ENCODE data around the gene ZNF618. TPM values are rescaled to one million over a fixed set of nuclear protein-coding genes. Genes with fewer than 3 reads are reported as not detected.
"Not testable (repeated sequence)": the region's sequence is repeated elsewhere in the genome, so short reads cannot be mapped to it uniquely, and the experiment has no call there.

Gene ZNF618
- total and polyA plus RNA-seq, 5 experiments from 2014 or later = 0.47 to 1.1 (median 0.69) TPM

GRCh38 chr9:113992276-113992951, 116.3 kb downstream of the ZNF618 start:
- no peak for ATAC-seq
- POLR2A ChIA-PET = no interaction called here
- peak overlapping the region in 7 of 10 donors; percentile 1 to 62 (median 38) for H3K4me3 Mint-ChIP-seq
- H3K27me3 Mint-ChIP-seq = no peaks in the 10 kb centered on the region
- DNase-seq = no peak
- peak overlapping the region in 4 of 10 donors; percentile 9 to 92 (median 63) for H3K27ac Mint-ChIP-seq
- no peaks in the 10 kb centered on the region for H3K9me3 Mint-ChIP-seq
- peaks cover 14 to 28% (median 18%) of the 10 kb centered on the region in 4 donors for H3K4me1 Mint-ChIP-seq
- H3K36me3 Mint-ChIP-seq = peaks cover 0 to 12% (median 0%) of the 10 kb centered on the region in 3 donors

GRCh38 chr9:113992994-113993393, 116.9 kb downstream of the ZNF618 start:
- DNase-seq (peak in 1 of 10 donors; percentile 9), ATAC-seq (peak in 1 of 2 donors; percentile 40)
- POLR2A ChIA-PET = no interaction called here
- Mint-ChIP-seq H3K27me3 (no peaks in the 10 kb centered on the region), H3K4me1 (peaks cover 14 to 28% (median 18%) of the 10 kb centered on the region in 4 donors), H3K27ac (peak overlapping the region in 1 of 10 donors; percentile 92), H3K9me3 (no peaks in the 10 kb centered on the region), H3K36me3 (peaks cover 0 to 12% (median 0%) of the 10 kb centered on the region in 3 donors), H3K4me3 (peak overlapping the region in 9 of 10 donors; percentile 1 to 62 (median 26))

GRCh38 chr9:113993838-113994540, 117.9 kb downstream of the ZNF618 start:
- Mint-ChIP-seq H3K27me3 (no peaks in the 10 kb centered on the region), H3K9me3 (no peaks in the 10 kb centered on the region), H3K4me3 (no peak overlapping the region), H3K27ac (peak overlapping the region in 6 of 10 donors; percentile 27 to 84 (median 60)), H3K4me1 (peaks cover 14 to 28% (median 18%) of the 10 kb centered on the region in 4 donors), H3K36me3 (peaks cover 0 to 10% (median 0%) of the 10 kb centered on the region in 3 donors)
- ATAC-seq = peak in 1 of 2 donors; percentile 29
- POLR2A ChIA-PET = no interaction called here
- no peak for DNase-seq

DNA sequence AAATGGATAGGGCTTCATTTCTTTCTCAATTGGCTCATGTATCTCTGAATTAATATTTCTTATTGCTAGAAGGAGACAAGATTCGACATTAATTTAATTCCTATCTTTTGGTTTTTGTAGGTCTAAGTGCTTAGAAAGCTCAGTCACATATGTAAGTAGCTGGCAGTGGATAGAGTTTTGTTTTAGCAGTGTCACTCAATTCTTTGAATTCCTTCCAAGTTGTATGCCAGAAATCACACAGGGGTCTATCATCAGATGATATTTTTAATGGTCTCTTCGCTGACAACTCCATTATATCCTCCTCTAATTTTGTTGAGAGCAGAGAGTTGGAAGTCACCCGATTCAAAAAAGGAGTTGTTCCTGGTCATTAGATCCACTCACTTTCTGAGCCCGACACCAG, 119.3 kb downstream of the ZNF618 start:
- POLR2A ChIA-PET = no interaction called here
- no peak overlapping the region for H3K4me3 Mint-ChIP-seq

GRCh38 chr9:113995963-113996362, 119.9 kb downstream of the ZNF618 start:
- DNase-seq (no peak), ATAC-seq (no peak)
- H3K4me3 Mint-ChIP-seq = no peak overlapping the region
- H3K36me3 Mint-ChIP-seq = peaks cover 0 to 2% (median 0%) of the 10 kb centered on the region in 3 donors
- H3K4me1 Mint-ChIP-seq = peaks cover 14 to 28% (median 17%) of the 10 kb centered on the region in 4 donors
- H3K9me3 Mint-ChIP-seq = no peaks in the 10 kb centered on the region
- POLR2A ChIA-PET = no interaction called here
- H3K27me3 Mint-ChIP-seq = no peaks in the 10 kb centered on the region
- no peak overlapping the region for H3K27ac Mint-ChIP-seq

More for the DNA sequence above, 119.3 kb downstream of the ZNF618 start:
- peaks cover 0 to under 1% (median 0%) of the 10 kb centered on the region in 3 donors for H3K36me3 Mint-ChIP-seq
- H3K9me3 Mint-ChIP-seq = no peaks in the 10 kb centered on the region
- ATAC-seq (no peak), DNase-seq (no peak)
- no peaks in the 10 kb centered on the region for H3K27me3 Mint-ChIP-seq
- peak overlapping the region in 1 of 10 donors; percentile 57 for H3K27ac Mint-ChIP-seq
- peaks cover 14 to 28% (median 17%) of the 10 kb centered on the region in 4 donors for H3K4me1 Mint-ChIP-seq

DNA sequence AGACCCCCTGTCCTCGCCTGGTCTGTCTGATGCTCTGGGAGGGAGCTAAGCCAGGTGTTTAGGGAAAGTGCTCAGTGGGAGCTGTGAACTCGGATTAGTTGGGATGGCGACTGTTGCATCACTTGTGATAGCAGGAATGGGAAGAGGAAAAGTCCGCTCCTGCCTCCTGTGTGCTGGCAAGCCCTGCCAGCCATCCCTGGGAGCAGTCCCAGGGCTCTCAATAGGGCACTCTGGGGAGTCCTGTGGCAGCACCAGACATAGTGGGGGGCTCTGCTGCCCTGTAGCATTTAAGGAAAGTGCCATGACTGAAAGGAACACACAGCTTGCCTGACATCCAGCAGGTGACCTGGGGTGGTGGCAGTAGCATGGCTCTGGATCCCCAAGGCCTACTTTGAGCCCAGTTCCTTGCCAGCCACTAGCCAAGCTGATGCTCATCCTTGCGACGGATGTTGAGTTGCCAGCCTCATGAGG, 120.5 kb downstream of the ZNF618 start:
- H3K36me3 Mint-ChIP-seq = peaks cover 0 to 2% (median 0%) of the 10 kb centered on the region in 3 donors
- no peaks in the 10 kb centered on the region for H3K9me3 Mint-ChIP-seq
- no peak for ATAC-seq
- no peak for DNase-seq
- POLR2A ChIA-PET = no interaction called here
- H3K4me1 Mint-ChIP-seq = peaks cover 14 to 24% (median 17%) of the 10 kb centered on the region in 4 donors
- H3K27me3 Mint-ChIP-seq = no peaks in the 10 kb centered on the region
- no peak overlapping the region for H3K27ac Mint-ChIP-seq
- no peak overlapping the region for H3K4me3 Mint-ChIP-seq

GRCh38 chr9:113997064-113997463, 121.0 kb downstream of the ZNF618 start:
- peaks cover 11 to 20% (median 16%) of the 10 kb centered on the region in 4 donors for H3K4me1 Mint-ChIP-seq
- H3K27ac Mint-ChIP-seq, DNase-seq, ATAC-seq, H3K27me3 Mint-ChIP-seq, POLR2A ChIA-PET, H3K9me3 Mint-ChIP-seq, H3K36me3 Mint-ChIP-seq, H3K4me3 Mint-ChIP-seq: not testable (repeated sequence)

GRCh38 chr9:113997610-113998009, 121.5 kb downstream of the ZNF618 start:
- no peak overlapping the region for H3K4me3 Mint-ChIP-seq
- H3K36me3 Mint-ChIP-seq = peaks cover 0 to 2% (median 0%) of the 10 kb centered on the region in 3 donors
- H3K27ac Mint-ChIP-seq = no peak overlapping the region
- no peak for ATAC-seq
- no peaks in the 10 kb centered on the region for H3K9me3 Mint-ChIP-seq
- POLR2A ChIA-PET = no interaction called here
- DNase-seq = no peak
- H3K27me3 Mint-ChIP-seq = no peaks in the 10 kb centered on the region
- H3K4me1 Mint-ChIP-seq = peaks cover 8 to 16% (median 13%) of the 10 kb centered on the region in 4 donors

DNA sequence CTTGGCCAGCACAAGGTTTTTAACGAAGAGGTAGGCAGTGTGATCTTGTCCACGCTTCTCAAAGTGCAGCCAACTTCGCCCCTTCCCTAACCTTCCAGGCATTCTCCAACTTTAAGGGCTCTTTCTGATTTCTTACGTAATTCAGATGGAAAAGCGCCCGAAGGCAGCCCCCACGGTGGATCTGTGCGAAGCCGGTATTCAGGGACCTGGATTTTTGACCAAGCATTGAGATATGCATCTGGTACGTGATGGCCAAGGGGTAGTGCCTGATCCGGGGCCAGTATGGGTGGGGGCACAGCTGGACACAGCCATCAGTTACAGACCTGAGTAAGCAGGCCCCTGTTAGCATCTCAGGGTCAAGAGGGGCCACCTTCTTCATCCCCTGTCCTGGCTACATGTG, 122.0 kb downstream of the ZNF618 start:
- DNase-seq (no peak), ATAC-seq (no peak)
- Mint-ChIP-seq H3K27ac (peak overlapping the region in 1 of 10 donors; percentile 57), H3K36me3 (peaks cover 0 to 2% (median 0%) of the 10 kb centered on the region in 3 donors), H3K4me3 (no peak overlapping the region), H3K9me3 (no peaks in the 10 kb centered on the region), H3K4me1 (peaks cover 4 to 11% (median 10%) of the 10 kb centered on the region in 4 donors), H3K27me3 (no peaks in the 10 kb centered on the region)
- POLR2A ChIA-PET = no interaction called here

DNA sequence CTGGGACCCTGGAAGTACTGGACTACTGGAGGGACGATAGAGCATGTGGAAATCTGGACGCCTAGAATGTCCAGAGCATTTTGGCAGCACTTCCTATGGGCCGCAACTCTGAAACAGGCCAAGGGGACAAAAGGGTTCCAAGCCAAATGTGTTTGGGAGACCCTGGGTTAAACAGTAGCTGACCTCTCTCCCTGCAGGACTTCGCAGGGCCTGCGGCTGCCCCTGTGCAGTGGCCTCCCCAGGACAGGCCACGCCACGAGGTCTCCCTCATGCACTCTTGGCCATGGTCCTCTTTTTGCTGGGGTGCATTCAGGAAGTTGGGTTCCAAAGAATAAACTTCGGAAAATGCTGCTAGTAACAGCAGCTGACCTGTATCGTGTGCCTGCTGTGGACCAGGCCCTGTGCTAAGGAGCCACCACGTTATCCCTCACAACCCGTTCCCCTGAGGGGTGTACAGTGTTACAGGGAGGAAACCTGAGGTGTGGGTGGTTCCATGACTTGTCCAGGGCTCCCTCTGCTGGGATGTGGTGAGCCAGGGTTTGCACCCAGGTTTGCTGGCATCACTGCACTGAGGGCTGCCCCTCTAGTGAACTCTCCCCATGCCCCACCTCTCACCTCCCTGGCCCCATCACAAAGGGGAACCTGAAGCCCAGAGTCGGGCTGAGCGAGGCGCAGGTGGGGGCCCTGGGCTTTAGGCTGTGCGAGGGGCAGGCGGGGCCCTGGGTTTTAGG, 122.6 kb downstream of the ZNF618 start:
- Mint-ChIP-seq H3K4me1 (peaks cover 3 to 5% (median 4%) of the 10 kb centered on the region in 4 donors), H3K27ac (peak overlapping the region in 1 of 10 donors; percentile 57), H3K4me3 (no peak overlapping the region), H3K9me3 (no peaks in the 10 kb centered on the region), H3K36me3 (peaks cover 0 to 2% (median 0%) of the 10 kb centered on the region in 3 donors), H3K27me3 (no peaks in the 10 kb centered on the region)
- no peak for ATAC-seq
- DNase-seq = no peak
- POLR2A ChIA-PET = no interaction called here

- ATAC-seq = no peak
- Mint-ChIP-seq H3K9me3 (no peaks in the 10 kb centered on the region), H3K4me1 (no peaks in the 10 kb centered on the region), H3K27ac (no peak overlapping the region), H3K27me3 (no peaks in the 10 kb centered on the region), H3K36me3 (peaks cover 0 to 2% (median 0%) of the 10 kb centered on the region in 3 donors), H3K4me3 (no peak overlapping the region)
- POLR2A ChIA-PET = no interaction called here
- DNase-seq = no peak
These were observed 123.3 kb downstream of the ZNF618 start for GRCh38 chr9:113999256-114000062.

DNA sequence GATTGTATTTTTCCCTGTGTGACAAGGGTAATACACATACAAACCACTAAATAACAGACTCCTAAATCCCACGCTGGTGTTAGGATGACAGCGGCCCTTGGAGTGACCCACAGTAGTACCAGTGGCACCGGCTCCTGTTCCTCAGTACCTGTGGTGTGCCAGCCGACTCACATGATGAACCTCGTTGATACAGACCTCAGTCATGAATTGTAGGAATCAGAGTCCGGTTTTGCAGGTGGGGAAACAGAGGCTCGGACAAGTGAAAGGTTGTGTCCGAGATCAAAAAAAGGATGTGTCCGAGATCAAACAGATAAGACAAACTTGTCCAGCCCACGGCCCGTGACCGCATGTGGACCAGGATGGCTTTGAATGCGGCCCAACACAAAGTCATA, 124.0 kb downstream of the ZNF618 start:
- H3K27me3 Mint-ChIP-seq = no peaks in the 10 kb centered on the region
- H3K36me3 Mint-ChIP-seq = peaks cover 0 to 2% (median 0%) of the 10 kb centered on the region in 3 donors
- H3K9me3 Mint-ChIP-seq = no peaks in the 10 kb centered on the region
- H3K4me1 Mint-ChIP-seq = no peaks in the 10 kb centered on the region
- DNase-seq (no peak), ATAC-seq (no peak)
- POLR2A ChIA-PET = no interaction called here
- no peak overlapping the region for H3K4me3 Mint-ChIP-seq
- no peak overlapping the region for H3K27ac Mint-ChIP-seq

Data from naive thymus-derived CD8-positive, alpha-beta T cell (primary cell).